Sigmoid colon (tissue), 4 donors: ENCODE results near the gene ACTG1.

Experiments
- POLR2AphosphoS5 ChIP-seq, 4 donors: sonication (generic); formaldehyde crosslinking; IDR thresholded peaks; one replicate each; pipeline ENCODE4 v1.6.1; 2017; ENCODE audit warnings: antibody characterized with exemption in 4 of 4
- TF ChIP-seq, protein P1 (sequence below), 4 experiments: fragments of 450-650 bp in 3 of 4; fragments of 200-600 bp in 1 of 4; IDR thresholded peaks; one replicate each; pipeline ENCODE4 v1.5.1; 2016 to 2019; ENCODE audit warnings: antibody characterized with exemption in 4 of 4, mild to moderate bottlenecking in 3 of 4, moderate library complexity in 2 of 4

DNA sequence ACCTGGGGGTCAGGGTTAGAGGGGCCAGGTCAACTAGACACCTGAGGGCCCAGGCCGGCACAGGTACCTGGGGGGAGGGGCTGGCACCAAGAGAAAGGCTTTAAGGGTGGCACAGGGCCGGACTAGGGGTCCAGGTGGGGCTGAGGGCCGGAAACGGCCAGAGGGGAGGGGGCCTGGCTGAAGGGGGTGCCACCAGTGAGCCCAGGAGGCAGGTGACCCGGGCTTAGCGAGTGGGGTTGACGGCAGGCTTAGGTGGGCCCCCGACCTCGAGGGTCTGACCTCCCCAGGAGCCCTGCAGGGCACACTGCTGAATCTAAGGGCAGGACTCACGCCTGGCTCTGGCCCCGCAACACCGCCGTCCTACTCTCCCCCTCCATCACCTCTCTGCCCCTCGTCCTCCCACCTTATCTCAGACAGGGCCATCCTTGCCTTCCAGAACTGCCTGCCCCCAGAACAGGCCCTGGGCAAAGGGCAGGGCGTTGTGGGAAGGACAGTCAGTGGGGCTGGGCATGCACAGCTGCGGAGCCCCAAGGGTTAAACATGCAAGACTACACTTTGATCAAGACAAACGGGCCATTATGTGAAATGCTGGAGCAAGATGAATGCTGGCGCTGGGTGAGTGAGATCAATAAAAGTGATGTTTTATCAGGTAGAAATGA lies 44.4 kb downstream of the ACTG1 start:
- TF ChIP-seq POLR2AphosphoS5 (IDR thresholded peaks at IDR 0.05): no peak
- TF ChIP-seq, protein P1, sequence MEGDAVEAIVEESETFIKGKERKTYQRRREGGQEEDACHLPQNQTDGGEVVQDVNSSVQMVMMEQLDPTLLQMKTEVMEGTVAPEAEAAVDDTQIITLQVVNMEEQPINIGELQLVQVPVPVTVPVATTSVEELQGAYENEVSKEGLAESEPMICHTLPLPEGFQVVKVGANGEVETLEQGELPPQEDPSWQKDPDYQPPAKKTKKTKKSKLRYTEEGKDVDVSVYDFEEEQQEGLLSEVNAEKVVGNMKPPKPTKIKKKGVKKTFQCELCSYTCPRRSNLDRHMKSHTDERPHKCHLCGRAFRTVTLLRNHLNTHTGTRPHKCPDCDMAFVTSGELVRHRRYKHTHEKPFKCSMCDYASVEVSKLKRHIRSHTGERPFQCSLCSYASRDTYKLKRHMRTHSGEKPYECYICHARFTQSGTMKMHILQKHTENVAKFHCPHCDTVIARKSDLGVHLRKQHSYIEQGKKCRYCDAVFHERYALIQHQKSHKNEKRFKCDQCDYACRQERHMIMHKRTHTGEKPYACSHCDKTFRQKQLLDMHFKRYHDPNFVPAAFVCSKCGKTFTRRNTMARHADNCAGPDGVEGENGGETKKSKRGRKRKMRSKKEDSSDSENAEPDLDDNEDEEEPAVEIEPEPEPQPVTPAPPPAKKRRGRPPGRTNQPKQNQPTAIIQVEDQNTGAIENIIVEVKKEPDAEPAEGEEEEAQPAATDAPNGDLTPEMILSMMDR (IDR thresholded peaks at IDR 0.05): no peak
